ENCODE measurements around the gene AKIRIN2. TPM values are rescaled to one million over a fixed set of nuclear protein-coding genes. Genes with fewer than 3 reads are reported as not detected.
"Not testable (repeated sequence)": the region's sequence is repeated elsewhere in the genome, so short reads cannot be mapped to it uniquely, and the experiment has no call there.

AKIRIN2 gene
- total and polyA plus RNA-seq, 9 of the 15 experiments (the other 6 are each of a cell fraction or from before 2014, with no cell fraction given) = 5.8 to 63.9 (median 28.1) TPM

GRCh38 chr6:87687296-87687695 lies 14.7 kb downstream of the AKIRIN2 start:
- in situ Hi-C loops (cut with MboI) = no loop called here

GRCh38 chr6:87686636-87687205 lies 15.3 kb downstream of the AKIRIN2 start:
- H2AFZ ChIP-seq (ENCODE audit: low read depth, low read length); intact Hi-C loops (cut with micrococcal nuclease); H3K4me2 ChIP-seq (ENCODE audit: insufficient read depth, low read length); ATAC-seq; BruUV-seq (replicated peaks); FAIRE-seq; H3K27ac ChIP-seq (ENCODE audit: extremely low read depth, low read depth, low read length); H3K9ac ChIP-seq (ENCODE audit: insufficient read depth in 1 of 2, low read depth in 2 of 2, low read length in 2 of 2); in situ Hi-C loops (cut with MboI); CTCF ChIA-PET (ENCODE audit: low intra/inter-chr PET ratio); H4K20me1 ChIP-seq (replicated peaks; ENCODE audit: control insufficient read depth, insufficient read depth, low read length); H3K27me3 ChIP-seq (ENCODE audit: control insufficient read depth in 2 of 2, insufficient read depth in 2 of 2, low read length in 2 of 2); H3K4me1 ChIP-seq (replicated peaks in 1 of 2; ENCODE audit: control insufficient read depth in 2 of 2, insufficient read depth in 2 of 2, low read length in 2 of 2); H3K4me3 ChIP-seq; DNase-seq (ENCODE audit: extremely low read depth in 1 of 4, low spot score in 3 of 4); H3K9me3 ChIP-seq (replicated peaks; ENCODE audit: control insufficient read depth, insufficient read depth, low read depth, low read length); H3K9me1 ChIP-seq (ENCODE audit: control insufficient read depth, insufficient read depth, low read length): not testable (repeated sequence)
- TF ChIP-seq ZBTB33 (CRISPR knock-in tag; IDR thresholded peaks at IDR 0.05) = 0 out of 2 replicates have a peak, but pooled peaks have one; percentile 39
- POLR2A ChIA-PET = interaction anchor here (1.0 to 6.4 kb wide), 3 partner anchors 11 to 13 kb away, joined by 5 to 77 read pairs (median 57); partner anchors contain the start of gene AKIRIN2
- Histone ChIP-seq H3K79me2 (ENCODE audit: control insufficient read depth, insufficient read depth, low read length) (peaks cover 99% of the 10 kb centered on the region), H3K36me3 (ENCODE audit: control insufficient read depth, insufficient read depth, low read length) (peaks cover 32% of the 10 kb centered on the region; the same call in 2 of the 3 replicates)
- WGBS (ENCODE audit: insufficient coverage, low coverage, missing lambda C conversion rate) = 89% methylated on average over 9 of the region's 11 CpGs

More at GRCh38 chr6:87687296-87687695, 14.7 kb downstream of the AKIRIN2 start:
- Histone ChIP-seq H3K4me2 (ENCODE audit: insufficient read depth, low read length) (no peak overlapping the region), H3K36me3 (ENCODE audit: control insufficient read depth, insufficient read depth, low read length) (peaks cover 30% of the 10 kb centered on the region; the same call in 2 of the 3 replicates), H4K20me1 (replicated peaks; ENCODE audit: control insufficient read depth, insufficient read depth, low read length) (peaks cover 11% of the 10 kb centered on the region; the same call in 1 of the 2 replicates), H3K9ac (ENCODE audit: insufficient read depth in 1 of 2, low read depth in 2 of 2, low read length in 2 of 2) (no peak overlapping the region), H3K4me1 (replicated peaks in 1 of 2; ENCODE audit: control insufficient read depth in 2 of 2, insufficient read depth in 2 of 2, low read length in 2 of 2) (no peaks in the 10 kb centered on the region; a peak in 1 of 5 replicates), H2AFZ (ENCODE audit: low read depth, low read length) (no peak overlapping the region), H3K27ac (ENCODE audit: extremely low read depth, low read depth, low read length) (no peak overlapping the region), H3K27me3 (ENCODE audit: control insufficient read depth in 2 of 2, insufficient read depth in 2 of 2, low read length in 2 of 2) (no peaks in the 10 kb centered on the region), H3K9me3 (replicated peaks; ENCODE audit: control insufficient read depth, insufficient read depth, low read depth, low read length) (no peaks in the 10 kb centered on the region), H3K9me1 (ENCODE audit: control insufficient read depth, insufficient read depth, low read length) (no peaks in the 10 kb centered on the region), H3K4me3 (no peak overlapping the region), H3K79me2 (ENCODE audit: control insufficient read depth, insufficient read depth, low read length) (peaks cover 99% of the 10 kb centered on the region)
- intact Hi-C loops (cut with micrococcal nuclease) = no loop called here
- ChIA-PET CTCF (ENCODE audit: low intra/inter-chr PET ratio) (no interaction called here), POLR2A (interaction anchor here (0.9 to 5.3 kb wide), 3 partner anchors 8 to 13 kb away, joined by 3 to 77 read pairs (median 5); partner anchors contain the start of gene AKIRIN2)
- no TSS peak for BruUV-seq (replicated peaks)
- ATAC-seq (no peak), FAIRE-seq (no peak), DNase-seq (ENCODE audit: extremely low read depth in 1 of 4, low spot score in 3 of 4) (no peak)
- 50% methylated on average over 3 of the region's 3 CpGs for WGBS (ENCODE audit: insufficient coverage, low coverage, missing lambda C conversion rate)
- TF ChIP-seq FIP1L1 (IDR thresholded peaks at IDR 0.05; ENCODE audit: low read depth, low read length, poor library complexity, severe bottlenecking) = no peak
- TF ChIP-seq PTBP1 (IDR thresholded peaks at IDR 0.05; ENCODE audit: low read depth, low read length) = no peak
- no peak for TF ChIP-seq ZNF143 (CRISPR knock-in tag; IDR thresholded peaks at IDR 0.05)
- TF ChIP-seq ZNF282 (CRISPR knock-in tag; IDR thresholded peaks at IDR 0.05) = no peak
- no peak for TF ChIP-seq HLTF (IDR thresholded peaks at IDR 0.05)
- TF ChIP-seq RFX1 (IDR thresholded peaks at IDR 0.05) = peak; percentile 34
